Measurements from ENCODE around the gene ZSWIM4.

DNA sequence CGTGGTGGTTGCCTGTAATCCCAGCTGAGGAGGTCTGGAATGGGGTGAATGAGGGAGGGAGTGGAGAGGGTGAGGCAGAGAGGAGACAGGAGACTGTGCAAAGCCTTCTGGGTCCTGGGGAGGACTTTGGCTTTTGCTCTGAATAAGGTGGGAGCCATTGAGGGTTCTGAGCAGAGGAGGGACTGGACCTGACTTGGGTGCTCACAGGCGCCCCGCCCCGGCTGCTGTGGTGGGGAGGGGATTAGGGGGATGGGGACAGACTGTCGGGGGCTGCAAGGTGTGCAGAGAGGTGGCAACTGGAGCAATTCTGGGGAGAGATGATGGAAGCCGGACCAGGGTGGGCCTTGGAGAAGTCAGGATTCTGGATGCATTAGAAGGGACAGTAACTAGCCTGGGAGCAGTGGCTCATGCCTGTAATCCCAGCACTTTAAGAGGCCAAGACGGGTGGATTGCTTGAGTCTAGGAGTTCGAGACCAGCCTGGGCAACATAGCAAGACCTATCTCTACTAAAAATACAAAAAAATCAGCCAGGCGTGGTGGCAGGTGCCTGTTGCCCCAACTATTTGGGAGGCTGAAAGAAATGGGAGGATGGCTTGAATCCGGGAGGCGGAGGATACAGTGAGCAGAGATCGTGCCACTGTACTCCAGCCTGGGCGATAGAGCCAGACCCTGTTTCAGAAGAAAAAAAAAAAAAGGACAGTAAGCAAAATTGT is 65.6 kb downstream of the ZSWIM4 start:
- TF ChIP-seq, protein P1, sequence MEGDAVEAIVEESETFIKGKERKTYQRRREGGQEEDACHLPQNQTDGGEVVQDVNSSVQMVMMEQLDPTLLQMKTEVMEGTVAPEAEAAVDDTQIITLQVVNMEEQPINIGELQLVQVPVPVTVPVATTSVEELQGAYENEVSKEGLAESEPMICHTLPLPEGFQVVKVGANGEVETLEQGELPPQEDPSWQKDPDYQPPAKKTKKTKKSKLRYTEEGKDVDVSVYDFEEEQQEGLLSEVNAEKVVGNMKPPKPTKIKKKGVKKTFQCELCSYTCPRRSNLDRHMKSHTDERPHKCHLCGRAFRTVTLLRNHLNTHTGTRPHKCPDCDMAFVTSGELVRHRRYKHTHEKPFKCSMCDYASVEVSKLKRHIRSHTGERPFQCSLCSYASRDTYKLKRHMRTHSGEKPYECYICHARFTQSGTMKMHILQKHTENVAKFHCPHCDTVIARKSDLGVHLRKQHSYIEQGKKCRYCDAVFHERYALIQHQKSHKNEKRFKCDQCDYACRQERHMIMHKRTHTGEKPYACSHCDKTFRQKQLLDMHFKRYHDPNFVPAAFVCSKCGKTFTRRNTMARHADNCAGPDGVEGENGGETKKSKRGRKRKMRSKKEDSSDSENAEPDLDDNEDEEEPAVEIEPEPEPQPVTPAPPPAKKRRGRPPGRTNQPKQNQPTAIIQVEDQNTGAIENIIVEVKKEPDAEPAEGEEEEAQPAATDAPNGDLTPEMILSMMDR (optimal IDR thresholded peaks at IDR 0.05 in 1 of 3, IDR thresholded peaks at IDR 0.05 in 1 of 3, conservative IDR thresholded peaks at IDR 0.05 in 1 of 3; ENCODE audit: extremely low read depth in 1 of 3, insufficient read depth in 2 of 3, low read length in 3 of 3) = no peak
- TF ChIP-seq EZH2 (IDR thresholded peaks at IDR 0.05; ENCODE audit: low read length) = no peak

Data from keratinocyte (primary cell).